GM12878 (cell line): ENCODE data around the gene NMRK1. TPM values are rescaled to one million over a fixed set of nuclear protein-coding genes. Genes with fewer than 3 reads are reported as not detected.

Experiments used
- ATAC-seq: fragments of 200-7000 bp; cut with Tn5 transposase; 3 replicates; pipeline ENCODE4 v1.9.1; 2020; ENCODE audit warnings: mild to moderate bottlenecking, moderate library complexity
- BruUV-seq: library from RNA; stranded (reverse); fragments of 400-500 nt; replicated peaks from 2 replicates; lab custom pipeline; 2021; lab: Mats Ljungman, UMichigan
- CTCF ChIA-PET: fragments of 300-600 bp; sonication (Branson Sonifier 250); formaldehyde crosslinking; extraction: SDS; loops from one replicate; lab custom pipeline; 2021; ENCODE audit warnings: inconsistent platforms; lab: Yijun Ruan, JAX
- POLR2A ChIA-PET: fragments of 350-600 bp; formaldehyde crosslinking; extraction: SDS; loops from one replicate; lab custom pipeline; 2021; ENCODE audit warnings: inconsistent platforms; lab: Charles Lee
- RAD21 ChIA-PET: fragments of 300-600 bp; sonication (Branson Sonifier 250); formaldehyde crosslinking; loops from one replicate; lab custom pipeline; 2023; ENCODE audit warnings: antibody characterized with exemption; ENCODE audit not compliant: unreplicated experiment; lab: Charles Lee
- SMC1A ChIA-PET: fragments of 300-600 bp; sonication (Branson Sonifier 250); formaldehyde crosslinking; loops from one replicate; lab custom pipeline; 2023; ENCODE audit not compliant: unreplicated experiment, uncharacterized antibody; lab: Charles Lee
- DNase-seq: peaks from one replicate; pipeline ENCODE4 v3.0.0-alpha.2; 2011; ENCODE audit warnings: low read depth, low spot score
- FAIRE-seq: peaks from 3 replicates; lab custom pipeline; 2011; peaks lifted over from hg19 to GRCh38; lab: Jason Lieb, UNC
- H2AFZ ChIP-seq: 2 replicates; pipeline ENCODE4 v1.6.0; 2011; ENCODE audit warnings: low read depth, low read length, control low read depth; ENCODE audit not compliant: control insufficient read depth
- H3K27ac ChIP-seq: 2 replicates; pipeline ENCODE4 v1.5.1; 2011; ENCODE audit warnings: control low read depth; ENCODE audit not compliant: control insufficient read depth, insufficient read depth
- H3K27me3 ChIP-seq, 2 experiments: replicated peaks in 1 of 2; 2 replicates each; pipeline versions ENCODE4 v1.6.0 to v1.6.1; 2011; ENCODE audit warnings: low read length in 1 of 2; ENCODE audit not compliant: control insufficient read depth in 2 of 2, insufficient read depth in 2 of 2
- H3K36me3 ChIP-seq, 2 experiments: 2 replicates each; pipeline ENCODE4 v1.5.1; 2011; ENCODE audit warnings: low read length in 1 of 2; ENCODE audit not compliant: control insufficient read depth in 2 of 2, insufficient read depth in 2 of 2
- H3K4me1 ChIP-seq: 2 replicates; pipeline ENCODE4 v1.6.1; 2011; ENCODE audit warnings: mild to moderate bottlenecking, low read length, moderate library complexity, mixed read lengths; ENCODE audit not compliant: control insufficient read depth, insufficient read depth
- H3K4me2 ChIP-seq: 2 replicates; pipeline ENCODE4 v1.6.0; 2011; ENCODE audit warnings: control low read depth; ENCODE audit not compliant: control insufficient read depth, insufficient read depth
- H3K4me3 ChIP-seq: fragments of 200-600 bp; sonication (generic); 2 replicates; pipeline ENCODE4 v1.5.1; 2016
- H3K79me2 ChIP-seq: 2 replicates; pipeline ENCODE4 v1.6.0; 2011; ENCODE audit warnings: low read length; ENCODE audit not compliant: control insufficient read depth, insufficient read depth
- H3K9ac ChIP-seq: 2 replicates; pipeline ENCODE4 v1.8.0; 2011; ENCODE audit warnings: low read length, control low read depth, mixed read lengths; ENCODE audit not compliant: control insufficient read depth, insufficient read depth
- H3K9me3 ChIP-seq: replicated peaks from 3 replicates; pipeline ENCODE4 v1.5.1; 2011; ENCODE audit warnings: mild to moderate bottlenecking, low read length; ENCODE audit not compliant: control insufficient read depth, insufficient read depth
- H4K20me1 ChIP-seq: 2 replicates; pipeline ENCODE4 v1.6.0; 2011; ENCODE audit not compliant: control insufficient read depth, insufficient read depth
- CEBPB ChIP-seq, 2 experiments: fragments of 150-350 bp in 1 of 2; IDR thresholded peaks; 2 replicates each; pipeline ENCODE4 v1.6.1; 2012 to 2014; ENCODE audit warnings: low read depth in 2 of 2, low read length in 2 of 2, borderline replicate concordance in 1 of 2, inconsistent platforms in 1 of 2
- HCFC1 ChIP-seq: fragments of 150-350 bp; IDR thresholded peaks from 2 replicates; pipeline ENCODE4 v1.6.1; 2014; ENCODE audit warnings: low read length
- IRF3 ChIP-seq: fragments of 450-650 bp; IDR thresholded peaks from 2 replicates; pipeline ENCODE4 v1.6.1; 2014; ENCODE audit warnings: mild to moderate bottlenecking
- ZBTB11 ChIP-seq: fragments of 450-650 bp; formaldehyde crosslinking; IDR thresholded peaks from 2 replicates; pipeline ENCODE4 v1.5.0; 2022; ENCODE audit warnings: mild to moderate bottlenecking, missing genetic modification characterization
- WGBS: methylation state at CpG from one replicate; pipeline ENCODE4 v1.1.6; 2016; ENCODE audit warnings: low lambda C conversion rate; ENCODE audit not compliant: insufficient replicate concordance, insufficient coverage; ENCODE audit errors: missing lambda C conversion rate; 5-methylcytosine and 5-hydroxymethylcytosine counted together
- in situ Hi-C: fragments of 300-500 bp; cut with MboI; formaldehyde crosslinking; loops from 9 replicates; pipeline ENCODE4 v1.14.3; 2018; ENCODE audit warnings: mixed read lengths
- intact Hi-C: fragments of 100-400 bp; cut with micrococcal nuclease; formaldehyde crosslinking; loops from one replicate; pipeline ENCODE4 v1.14.2; 2022; ENCODE audit not compliant: unreplicated experiment
- polyA plus RNA-seq, 11 experiments: library from polyadenylated mRNA; depleted of rRNA in 4 of 11; unstranded in 6 of 11; stranded (reverse) in 5 of 11; fragments of >200 nt; fragmentation: Nextera tagmentation in 4 of 11; fragmentation: Illumina TruSeq in 1 of 11; extraction: Ambion mirVana in 4 of 11; extraction: Trizol in 1 of 11; gene quantifications; 1 replicate in 1 of 11; 2 replicates in 10 of 11; pipeline versions ENCODE4 v1.2.1 to v1.2.3, GENCODE V29; 2011 to 2016; ENCODE audit warnings: inconsistent platforms in 2 of 11, missing spikeins in 2 of 11, low read depth in 1 of 11
- total RNA-seq, 4 experiments: library from RNA; depleted of rRNA in 3 of 4; stranded (reverse); fragments of >200 nt in 3 of 4; fragmentation: Illumina TruSeq in 1 of 4; extraction: Trizol in 1 of 4; gene quantifications; 2 replicates each; pipeline versions ENCODE4 v1.2.1 to v1.2.3, GENCODE V29; 2013 to 2021

The NMRK1 gene
- total and polyA plus RNA-seq, 10 of the 15 experiments (the other 5 are each of a cell fraction or from before 2014, with no cell fraction given) = 8.4 to 17.2 (median 12.1) TPM

GRCh38 chr9:75063556-75064305 is 24.2 kb downstream of the NMRK1 start:
- ChIA-PET SMC1A (interaction anchor here (0.9 to 1.9 kb wide), 4 partner anchors 11 to 288 kb away, joined by 3 to 6 read pairs (median 4); no protein-coding TSS in a partner anchor), POLR2A (interaction anchor here (0.6 to 0.9 kb wide), 2 partner anchors 16 to 42 kb away, joined by 3 to 5 read pairs; no protein-coding TSS in a partner anchor), RAD21 (no interaction called here), CTCF (interaction anchor here (0.8 to 1.8 kb wide), 9 partner anchors 8 to 291 kb away, joined by 3 to 6 read pairs (median 3); partner anchors contain the start of gene CARNMT1)
- no peaks in the 10 kb centered on the region for H3K9me3 ChIP-seq
- H3K79me2 ChIP-seq = no peaks in the 10 kb centered on the region
- no TSS peak for BruUV-seq
- ATAC-seq (no peak), DNase-seq (no peak), FAIRE-seq (no peak)
- in situ Hi-C loops (no loop called here), intact Hi-C loops (no loop called here)
- no peak overlapping the region for H3K27ac ChIP-seq
- H3K9ac ChIP-seq = no peak overlapping the region
- no peak overlapping the region for H2AFZ ChIP-seq
- WGBS = 87% methylated on average over 1 of the region's 1 CpG
- H3K36me3 ChIP-seq = no peaks in the 10 kb centered on the region
- no peak overlapping the region for H3K4me2 ChIP-seq
- H3K4me3 ChIP-seq = no peak overlapping the region
- H3K27me3 ChIP-seq = no peaks in the 10 kb centered on the region
- no peaks in the 10 kb centered on the region for H3K4me1 ChIP-seq
- TF ChIP-seq CEBPB (IDR thresholded peaks at IDR 0.05; ENCODE audit: borderline replicate concordance in 1 of 2, low read depth in 2 of 2, low read length in 2 of 2) (no peak), HCFC1 (no peak), IRF3 (no peak), ZBTB11 (CRISPR knock-in tag) (no peak)
- no peaks in the 10 kb centered on the region for H4K20me1 ChIP-seq
